LNCaP clone FGC (cell line): ENCODE data around the gene TNN.

Experiments used
- DNase-seq: peaks from one replicate; pipeline ENCODE4 v3.0.0-alpha.2; 2011; ENCODE audit warnings: low read depth
- H3K4me3 ChIP-seq: 2 replicates; pipeline ENCODE4 v1.5.1; 2011; ENCODE audit warnings: mild to moderate bottlenecking, low read depth, low read length, control low read depth
- CTCF ChIP-seq: IDR thresholded peaks from 2 replicates; pipeline ENCODE4 v1.5.1; 2012; ENCODE audit warnings: mild to moderate bottlenecking; ENCODE audit not compliant: control insufficient read depth, insufficient read depth; ENCODE audit errors: extremely low read depth

The TNN gene

GRCh38 chr1:175145899-175146528 is 78.4 kb downstream of the TNN start:
- no peak for DNase-seq
- no peak overlapping the region for H3K4me3 ChIP-seq
- TF ChIP-seq CTCF: no peak

DNA sequence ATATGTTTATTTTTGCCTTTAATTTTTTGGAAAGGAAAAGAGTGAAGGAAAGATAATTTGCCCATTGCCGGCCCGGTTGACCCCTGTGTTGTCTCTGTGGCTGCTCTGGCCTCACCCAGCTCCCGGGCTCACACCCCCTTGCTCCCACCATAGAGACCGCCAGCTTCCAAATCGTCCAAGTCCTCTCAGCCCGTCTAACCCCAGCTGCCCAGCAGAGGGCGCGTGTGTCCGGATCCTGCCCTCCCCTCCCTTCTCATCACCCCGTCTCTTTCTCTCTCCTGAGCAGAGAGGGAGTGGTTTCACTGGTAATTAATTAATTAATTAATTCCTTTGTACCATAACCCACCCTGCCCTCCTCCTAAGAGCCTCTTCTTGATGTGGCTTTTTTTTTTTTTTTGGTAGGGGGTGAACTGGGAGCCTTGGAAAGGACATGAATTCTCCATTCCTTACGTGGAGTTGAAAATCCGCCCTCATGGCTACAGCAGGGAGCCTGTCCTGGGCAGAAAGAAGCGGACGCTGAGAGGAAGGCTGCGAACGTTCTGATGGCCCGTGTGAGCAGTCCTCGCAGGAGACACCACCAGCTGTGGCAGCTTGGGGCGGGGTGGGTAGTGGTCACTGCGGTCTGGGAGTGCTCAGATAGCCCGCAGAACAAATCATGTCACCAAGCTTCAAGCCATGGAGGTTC is 79.0 kb downstream of the TNN start:
- DNase-seq: no peak
- no peak overlapping the region for H3K4me3 ChIP-seq
- TF ChIP-seq CTCF: peak; percentile 94

DNA sequence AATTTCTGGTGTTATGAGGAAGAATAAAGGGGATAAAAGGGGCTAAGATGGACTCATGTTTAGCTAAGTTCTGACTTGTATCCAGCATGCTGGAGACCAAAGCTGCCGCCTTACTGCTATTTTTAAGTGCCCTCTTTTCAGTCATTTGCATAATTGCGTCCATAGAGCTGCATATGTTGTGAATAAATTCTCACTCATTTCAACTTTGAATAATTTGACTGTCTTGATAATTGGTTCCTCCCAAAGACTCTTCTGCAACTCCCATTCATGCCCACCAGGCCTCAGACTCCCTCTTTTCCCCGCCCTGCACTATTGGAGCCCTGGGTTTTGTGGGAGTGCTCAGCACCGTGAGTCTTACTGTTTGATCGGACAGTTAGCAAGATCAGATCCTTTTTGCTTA is 79.9 kb downstream of the TNN start:
- DNase-seq: no peak
- no peak for TF ChIP-seq CTCF
- H3K4me3 ChIP-seq: no peak overlapping the region

GRCh38 chr1:175148068-175148467 is 80.4 kb downstream of the TNN start:
- DNase-seq: no peak
- H3K4me3 ChIP-seq: no peak overlapping the region
- no peak for TF ChIP-seq CTCF

DNA sequence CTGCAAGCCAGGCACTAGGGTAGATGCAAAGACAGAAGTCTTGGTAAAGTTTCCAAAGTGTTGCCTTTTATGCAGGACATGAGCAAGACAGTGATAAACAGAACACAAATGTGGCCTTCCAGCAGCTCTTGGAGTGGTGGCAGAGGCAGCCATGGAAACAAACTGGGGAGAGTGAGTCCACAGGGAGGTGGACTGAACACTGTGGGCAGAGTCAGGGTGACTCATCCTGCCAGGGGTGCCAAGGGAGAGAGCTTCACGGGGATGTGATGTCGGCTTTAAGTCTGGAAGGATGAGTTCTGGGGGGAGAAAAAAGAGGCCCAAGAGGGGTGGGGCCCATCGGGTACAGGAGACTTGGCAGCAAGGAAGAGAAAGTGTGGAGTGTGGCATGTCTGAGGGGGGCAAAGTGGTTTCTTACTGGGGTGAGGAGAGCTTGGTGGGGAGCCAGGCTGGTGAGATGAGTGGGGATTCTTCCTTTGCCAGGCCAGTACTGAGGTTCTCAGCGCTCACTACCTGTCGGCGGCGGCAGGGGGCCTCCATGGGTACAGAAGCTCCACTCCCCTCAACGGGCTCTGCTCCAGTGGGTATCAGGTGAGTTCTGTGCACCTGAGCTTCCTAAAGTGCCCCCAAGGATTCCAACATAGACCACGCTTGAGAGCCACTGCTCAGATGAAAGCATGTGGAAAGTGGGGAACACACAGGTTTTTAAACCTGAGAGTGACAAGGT is 83.1 kb downstream of the TNN start:
- DNase-seq: no peak
- TF ChIP-seq CTCF: no peak
- H3K4me3 ChIP-seq: no peak overlapping the region

GRCh38 chr1:175152006-175152652 is 84.5 kb downstream of the TNN start:
- no peak for DNase-seq
- TF ChIP-seq CTCF: peak; percentile 94
- H3K4me3 ChIP-seq: no peak overlapping the region
